ENCODE results near the gene SLC34A1. TPM values are rescaled to one million over a fixed set of nuclear protein-coding genes. Genes with fewer than 3 reads are reported as not detected.
"Not testable (repeated sequence)": the region's sequence is repeated elsewhere in the genome, so short reads cannot be mapped to it uniquely, and the experiment has no call there.

Gene SLC34A1
- total RNA-seq, 1 donor from 2014 or later = 0.16 TPM

GRCh38 chr5:177409043-177409801 lies 25.0 kb downstream of the SLC34A1 start, which contains the start of gene F12:
TSS of gene F12 (minus strand) at chr5:177409564. CDS start at chr5:177409527, 37 bp downstream.
- Mint-ChIP-seq H3K36me3 (ENCODE audit: low read depth) (no peaks in the 10 kb centered on the region), H3K9me3 (no peaks in the 10 kb centered on the region), H3K4me1 (no peaks in the 10 kb centered on the region), H3K4me3 (no peak within 1 kb of the TSS), H3K27me3 (ENCODE audit: low read depth) (peaks cover 42% of the 10 kb centered on the region), H3K27ac (ENCODE audit: unreplicated experiment) (no peak within 1 kb of the TSS)
- DNase-seq (ENCODE audit: low read depth, low spot score) = no peak
- no peak for TF ChIP-seq CTCF (conservative IDR thresholded peaks at IDR 0.05)

- Mint-ChIP-seq H3K9me3 (no peaks in the 10 kb centered on the region), H3K27me3 (ENCODE audit: low read depth) (peaks cover 30% of the 10 kb centered on the region), H3K27ac (ENCODE audit: unreplicated experiment) (no peak overlapping the region), H3K36me3 (ENCODE audit: low read depth) (no peaks in the 10 kb centered on the region), H3K4me1 (no peaks in the 10 kb centered on the region), H3K4me3 (no peak overlapping the region)
- no peak for TF ChIP-seq CTCF (conservative IDR thresholded peaks at IDR 0.05)
- no peak for DNase-seq (ENCODE audit: low read depth, low spot score)
Observed at GRCh38 chr5:177410575-177410974, 26.3 kb downstream of the SLC34A1 start.

- Mint-ChIP-seq H3K27me3 (ENCODE audit: low read depth) (peaks cover 11% of the 10 kb centered on the region), H3K9me3 (no peaks in the 10 kb centered on the region), H3K27ac (ENCODE audit: unreplicated experiment) (no peak overlapping the region), H3K4me3 (no peak overlapping the region), H3K4me1 (no peaks in the 10 kb centered on the region), H3K36me3 (ENCODE audit: low read depth) (no peaks in the 10 kb centered on the region)
- no peak for DNase-seq (ENCODE audit: low read depth, low spot score)
- no peak for TF ChIP-seq CTCF (conservative IDR thresholded peaks at IDR 0.05)
Observed at GRCh38 chr5:177412603-177413233, 28.5 kb downstream of the SLC34A1 start.

GRCh38 chr5:177414481-177414880 lies 30.2 kb downstream of the SLC34A1 start:
- Mint-ChIP-seq H3K4me1 (no peaks in the 10 kb centered on the region), H3K9me3 (no peaks in the 10 kb centered on the region), H3K27ac (ENCODE audit: unreplicated experiment) (no peak overlapping the region), H3K36me3 (ENCODE audit: low read depth) (no peaks in the 10 kb centered on the region), H3K27me3 (ENCODE audit: low read depth) (peaks cover 5% of the 10 kb centered on the region), H3K4me3 (no peak overlapping the region)
- no peak for DNase-seq (ENCODE audit: low read depth, low spot score)
- TF ChIP-seq CTCF (conservative IDR thresholded peaks at IDR 0.05) = no peak

- not testable (repeated sequence) for H3K4me3 Mint-ChIP-seq; DNase-seq (ENCODE audit: low read depth, low spot score); H3K27me3 Mint-ChIP-seq (ENCODE audit: low read depth); H3K4me1 Mint-ChIP-seq; H3K9me3 Mint-ChIP-seq; H3K36me3 Mint-ChIP-seq (ENCODE audit: low read depth); H3K27ac Mint-ChIP-seq (ENCODE audit: unreplicated experiment)
Observed at GRCh38 chr5:177417081-177417480, 32.8 kb downstream of the SLC34A1 start.

GRCh38 chr5:177419046-177419445 lies 34.8 kb downstream of the SLC34A1 start:
- H3K4me1 Mint-ChIP-seq = no peaks in the 10 kb centered on the region
- H3K27ac Mint-ChIP-seq (ENCODE audit: unreplicated experiment) = no peak overlapping the region

GRCh38 chr5:177420472-177420871 lies 36.2 kb downstream of the SLC34A1 start:
- H3K36me3 Mint-ChIP-seq (ENCODE audit: low read depth); H3K27ac Mint-ChIP-seq (ENCODE audit: unreplicated experiment); H3K9me3 Mint-ChIP-seq; H3K4me3 Mint-ChIP-seq; H3K27me3 Mint-ChIP-seq (ENCODE audit: low read depth); DNase-seq (ENCODE audit: low read depth, low spot score); H3K4me1 Mint-ChIP-seq: not testable (repeated sequence)

More at GRCh38 chr5:177419046-177419445, 34.8 kb downstream of the SLC34A1 start:
- TF ChIP-seq CTCF (conservative IDR thresholded peaks at IDR 0.05) = no peak
- Mint-ChIP-seq H3K9me3 (no peaks in the 10 kb centered on the region), H3K36me3 (ENCODE audit: low read depth) (no peaks in the 10 kb centered on the region), H3K4me3 (no peak overlapping the region), H3K27me3 (ENCODE audit: low read depth) (no peaks in the 10 kb centered on the region)
- no peak for DNase-seq (ENCODE audit: low read depth, low spot score)
